HG02610 (cell line): Measurements from ENCODE around the gene GJA4.
"Not testable (repeated sequence)": the region's sequence is repeated elsewhere in the genome, so short reads cannot be mapped to it uniquely, and the experiment has no call there.

Experiments
- ATAC-seq: cut with Tn5 transposase; IDR thresholded peaks from one replicate; pipeline ENCODE4 v1.9.1; 2021; ENCODE audit warnings: mild to moderate bottlenecking, moderate library complexity; ENCODE audit not compliant: unreplicated experiment

Gene GJA4

GRCh38 chr1:34768856-34769255, 23.9 kb upstream of the GJA4 start:
- ATAC-seq = no peak

DNA sequence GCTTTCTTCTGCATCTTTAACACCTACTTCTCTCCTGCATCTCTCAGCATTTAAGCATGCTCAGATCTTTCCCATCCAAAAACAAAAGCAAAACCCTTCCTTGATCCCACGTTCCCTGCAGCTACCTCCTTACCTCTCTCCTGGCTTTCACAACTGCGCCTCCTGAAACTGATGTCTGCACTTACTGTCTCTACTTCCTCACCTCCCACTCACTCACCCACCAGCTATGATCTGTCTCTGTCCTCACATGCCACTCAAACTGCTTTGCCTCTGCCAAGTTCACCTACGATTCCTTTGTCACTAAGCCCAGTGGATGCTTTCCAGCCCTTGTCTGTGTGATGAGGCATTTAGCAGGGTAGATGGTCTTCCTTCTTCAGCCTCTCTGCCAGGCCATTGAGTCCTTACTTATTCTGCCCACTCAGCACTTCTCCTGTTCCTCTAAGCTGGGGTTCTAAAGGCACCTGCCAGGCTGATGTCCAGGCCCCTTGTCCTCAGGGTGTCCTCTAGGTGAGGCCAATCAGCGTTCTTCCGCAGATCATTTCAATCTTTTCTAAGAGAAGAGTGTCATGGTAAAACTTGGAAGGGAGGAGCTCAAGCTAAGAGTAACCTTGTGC, 21.8 kb upstream of the GJA4 start:
- ATAC-seq = no peak

- no peak for ATAC-seq
Observed at GRCh38 chr1:34771573-34772371, 21.0 kb upstream of the GJA4 start.

DNA sequence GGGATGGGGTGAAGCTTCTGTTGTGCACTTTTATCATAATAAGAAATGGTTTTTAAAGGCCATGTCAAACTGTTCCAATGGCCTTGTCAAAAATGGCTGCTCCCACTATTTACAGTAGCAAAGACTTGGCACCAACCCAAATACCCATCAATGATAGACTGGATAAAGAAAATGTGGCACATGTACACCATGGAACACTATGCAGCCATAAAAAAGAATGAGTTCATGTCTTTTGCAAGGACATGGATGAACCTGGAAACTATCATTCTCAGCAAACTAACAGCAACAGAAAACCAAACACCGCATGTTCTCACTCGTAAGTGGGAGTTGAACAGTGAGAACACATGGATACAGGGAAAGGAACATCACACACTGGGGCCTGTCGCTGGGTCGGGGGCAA, 19.7 kb upstream of the GJA4 start:
- not testable (repeated sequence) for ATAC-seq

DNA sequence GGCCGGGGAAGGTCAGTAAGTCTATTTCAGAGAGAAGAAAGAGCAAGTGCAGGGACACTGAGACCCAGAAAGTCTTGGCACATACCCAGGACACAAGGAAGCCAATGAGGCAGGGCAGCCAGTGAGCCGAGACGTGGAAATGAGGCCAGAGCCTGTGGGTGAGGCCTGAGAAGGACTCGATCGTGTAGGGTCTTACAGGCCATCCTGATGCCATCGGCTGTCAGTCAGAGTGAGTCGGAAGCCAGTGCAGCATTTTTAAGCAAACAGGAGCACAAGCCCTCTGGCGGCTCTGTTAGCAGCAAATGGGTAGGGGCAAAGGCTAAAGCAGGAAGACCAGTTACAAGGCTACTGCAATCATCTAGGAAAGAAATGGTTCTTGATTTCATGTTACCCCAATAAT, 17.8 kb upstream of the GJA4 start:
- no peak for ATAC-seq

GRCh38 chr1:34776911-34777310, 15.9 kb upstream of the GJA4 start:
- ATAC-seq = no peak

- no peak for ATAC-seq
Observed at GRCh38 chr1:34777519-34778321, 15.1 kb upstream of the GJA4 start.

- ATAC-seq = no peak
Observed at GRCh38 chr1:34778381-34778780, 14.4 kb upstream of the GJA4 start.

DNA sequence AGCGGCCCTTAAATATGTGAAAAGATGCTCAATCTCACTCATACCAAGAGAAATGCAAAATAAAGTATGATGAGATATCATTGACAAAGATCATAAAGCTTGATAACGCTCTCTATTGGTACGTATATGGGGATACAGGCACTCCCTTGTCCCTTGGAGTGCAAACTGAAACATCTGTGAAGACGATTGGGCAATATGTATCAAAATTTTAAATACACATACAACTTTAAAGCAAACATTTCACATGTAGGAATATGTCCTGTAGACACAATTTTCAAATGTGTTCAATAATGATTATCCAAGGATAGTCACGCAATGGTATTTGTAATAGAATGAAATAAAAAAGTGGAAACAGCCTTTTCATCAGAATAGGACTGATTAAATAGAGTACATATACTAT, 13.8 kb upstream of the GJA4 start:
- ATAC-seq = no peak

- ATAC-seq = no peak
Observed at GRCh38 chr1:34779526-34779925, 13.3 kb upstream of the GJA4 start.

- no peak for ATAC-seq
Observed at GRCh38 chr1:34779962-34780361, 12.8 kb upstream of the GJA4 start.

DNA sequence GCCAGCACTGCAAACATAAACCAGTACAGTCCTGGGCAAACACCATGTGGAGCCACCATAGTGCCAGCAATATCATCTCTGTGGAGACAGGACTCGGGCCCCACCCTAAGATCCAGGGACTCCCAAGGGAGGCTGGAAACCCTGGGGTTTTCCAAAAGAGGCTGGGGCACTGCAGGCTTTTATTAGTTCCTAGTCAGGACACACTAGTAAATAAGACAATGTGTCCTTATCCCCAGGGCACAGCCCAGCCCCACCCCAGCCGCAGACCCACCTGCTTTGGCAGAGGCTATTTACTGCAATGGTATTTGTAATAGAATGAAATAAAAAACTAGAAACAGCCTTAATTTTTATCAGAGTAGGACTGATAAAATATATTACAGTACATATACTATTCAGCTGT, 12.3 kb upstream of the GJA4 start:
- ATAC-seq = no peak

DNA sequence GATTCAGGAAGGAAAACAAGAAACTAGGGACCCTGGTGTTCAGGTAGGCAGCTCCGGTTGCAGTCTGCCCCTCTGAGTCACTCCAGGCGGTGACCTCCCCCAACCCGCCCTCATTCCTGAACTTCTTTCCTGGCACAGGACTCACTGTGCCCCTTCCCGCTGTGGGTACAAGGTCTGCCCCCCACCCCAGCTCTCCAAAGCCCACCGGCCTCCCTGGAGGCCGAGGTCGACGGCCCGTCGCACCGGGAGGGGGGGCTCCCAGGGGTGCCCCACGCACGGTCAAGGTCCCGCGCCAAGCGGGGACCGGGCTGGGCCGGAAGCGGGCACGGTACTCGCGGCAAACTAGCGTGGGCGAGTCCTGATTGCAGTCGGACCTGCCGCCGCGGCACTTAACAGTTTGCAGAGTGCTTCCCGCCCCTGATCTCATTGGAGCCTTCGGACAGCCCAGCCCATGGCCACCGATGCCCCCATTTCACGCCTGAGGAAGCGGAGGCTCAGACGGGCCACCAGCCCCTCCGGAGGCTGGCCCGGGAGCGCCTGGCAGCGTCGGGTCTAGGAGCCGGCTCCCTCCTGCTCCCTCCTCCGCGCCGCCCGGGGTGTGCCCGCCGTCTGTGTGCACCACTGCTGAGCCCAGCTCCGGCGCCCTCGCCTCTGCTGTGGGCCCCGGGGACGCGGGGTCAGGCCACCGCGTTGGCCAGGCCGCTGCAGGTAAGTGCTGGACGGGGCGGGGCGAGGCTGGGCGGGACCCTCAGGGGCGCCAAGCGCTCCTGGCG, 11.5 kb upstream of the GJA4 start, which contains the start of gene GJB3:
Gene GJB3 (plus strand): TSS at position 144 of the 773 bp plus-strand sequence. CDS start 3,549 bp downstream, outside the sequence.
- ATAC-seq = no peak

- no peak for ATAC-seq
Observed at GRCh38 chr1:34781844-34782391, 10.9 kb upstream of the GJA4 start.

GRCh38 chr1:34784751-34785221, 8.0 kb upstream of the GJA4 start:
- no peak for ATAC-seq

DNA sequence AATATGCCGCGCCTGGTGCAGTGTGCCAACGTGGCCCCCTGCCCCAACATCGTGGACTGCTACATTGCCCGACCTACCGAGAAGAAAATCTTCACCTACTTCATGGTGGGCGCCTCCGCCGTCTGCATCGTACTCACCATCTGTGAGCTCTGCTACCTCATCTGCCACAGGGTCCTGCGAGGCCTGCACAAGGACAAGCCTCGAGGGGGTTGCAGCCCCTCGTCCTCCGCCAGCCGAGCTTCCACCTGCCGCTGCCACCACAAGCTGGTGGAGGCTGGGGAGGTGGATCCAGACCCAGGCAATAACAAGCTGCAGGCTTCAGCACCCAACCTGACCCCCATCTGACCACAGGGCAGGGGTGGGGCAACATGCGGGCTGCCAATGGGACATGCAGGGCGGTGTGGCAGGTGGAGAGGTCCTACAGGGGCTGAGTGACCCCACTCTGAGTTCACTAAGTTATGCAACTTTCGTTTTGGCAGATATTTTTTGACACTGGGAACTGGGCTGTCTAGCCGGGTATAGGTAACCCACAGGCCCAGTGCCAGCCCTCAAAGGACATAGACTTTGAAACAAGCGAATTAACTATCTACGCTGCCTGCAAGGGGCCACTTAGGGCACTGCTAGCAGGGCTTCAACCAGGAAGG, 7.4 kb upstream of the GJA4 start:
- no peak for ATAC-seq

DNA sequence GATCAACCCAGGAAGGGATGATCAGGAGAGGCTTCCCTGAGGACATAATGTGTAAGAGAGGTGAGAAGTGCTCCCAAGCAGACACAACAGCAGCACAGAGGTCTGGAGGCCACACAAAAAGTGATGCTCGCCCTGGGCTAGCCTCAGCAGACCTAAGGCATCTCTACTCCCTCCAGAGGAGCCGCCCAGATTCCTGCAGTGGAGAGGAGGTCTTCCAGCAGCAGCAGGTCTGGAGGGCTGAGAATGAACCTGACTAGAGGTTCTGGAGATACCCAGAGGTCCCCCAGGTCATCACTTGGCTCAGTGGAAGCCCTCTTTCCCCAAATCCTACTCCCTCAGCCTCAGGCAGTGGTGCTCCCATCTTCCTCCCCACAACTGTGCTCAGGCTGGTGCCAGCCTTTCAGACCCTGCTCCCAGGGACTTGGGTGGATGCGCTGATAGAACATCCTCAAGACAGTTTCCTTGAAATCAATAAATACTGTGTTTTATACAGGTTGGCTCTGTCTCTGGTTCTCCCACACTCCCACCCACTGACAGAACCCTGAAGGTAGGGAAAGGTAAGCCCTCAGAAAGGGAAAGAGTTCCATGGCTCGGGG, 6.8 kb upstream of the GJA4 start:
- no peak for ATAC-seq

- ATAC-seq = peak; percentile 42
Observed at GRCh38 chr1:34786521-34787325, 6.1 kb upstream of the GJA4 start.
